Hematopoietic multipotent progenitor cell treated with erythropoietin and hydrocortisone succinate and interleukin-3 and kit ligand, for 8 days (in vitro differentiated cells): ENCODE results near the gene SLC34A3.
A peak's percentile ranks its signal among the peaks of the same experiment; 100 is the strongest.

ENCODE experiments used
- DNase-seq: peaks from one replicate; pipeline ENCODE4 v3.0.0-alpha.2; 2015

Gene SLC34A3

DNA sequence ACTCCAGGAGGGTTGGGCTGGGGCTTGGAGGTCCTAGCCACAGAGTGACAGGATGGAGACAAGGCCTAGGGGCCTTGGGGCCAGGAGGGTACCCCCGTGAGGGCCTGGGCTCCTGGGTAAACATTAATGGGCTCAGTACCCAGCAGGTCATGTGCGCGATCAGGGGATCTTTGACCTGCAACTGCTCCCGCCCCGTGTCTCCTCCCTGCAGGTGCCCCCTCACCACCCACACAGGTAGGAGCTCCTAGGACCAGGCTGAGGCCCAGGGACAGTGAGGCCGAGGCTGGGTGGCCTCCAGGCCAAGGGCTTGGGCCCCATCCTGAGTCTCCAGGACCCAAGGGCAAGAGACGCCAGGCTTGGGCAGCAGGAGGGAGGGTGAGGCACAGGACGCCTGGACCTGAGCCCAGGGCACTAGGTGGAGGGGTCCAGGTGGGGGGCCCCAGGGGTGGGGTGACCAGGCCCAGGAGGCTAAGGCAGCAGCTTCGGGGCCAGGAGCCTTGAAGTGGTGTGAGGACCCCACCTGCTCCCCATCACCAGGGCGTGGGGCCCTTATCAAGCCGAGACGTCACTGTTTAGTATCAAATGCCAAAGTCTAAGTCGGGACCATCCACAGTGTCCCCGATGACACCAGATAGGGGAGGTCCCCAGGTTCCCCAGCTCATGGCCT is at the start of gene SLC34A3:
Gene SLC34A3 (plus strand): TSS at position 197 of the 667 bp plus-strand sequence. CDS start 802 bp downstream, outside the sequence.
- DNase-seq, result no peak

DNA sequence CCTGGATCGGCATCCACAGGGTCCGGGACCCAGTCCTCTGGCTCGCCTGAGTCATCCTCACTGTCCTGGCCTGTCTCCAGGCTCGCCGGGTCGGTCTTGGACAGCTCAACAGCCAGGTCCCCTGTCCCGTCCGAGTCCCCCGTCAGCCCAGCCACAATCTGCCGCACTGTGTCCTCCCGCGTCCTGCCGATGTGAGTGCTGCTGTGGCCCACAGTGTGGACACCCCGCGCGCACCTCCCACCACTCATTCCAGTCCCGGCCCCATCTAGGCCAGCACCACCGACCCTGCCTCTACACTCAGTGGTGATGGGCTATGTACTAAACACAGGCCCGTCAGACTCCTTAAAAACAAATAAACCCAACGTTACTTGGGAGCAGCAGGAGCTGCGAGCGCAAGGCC is 49.0 kb upstream of the SLC34A3 start:
- no peak for DNase-seq

DNA sequence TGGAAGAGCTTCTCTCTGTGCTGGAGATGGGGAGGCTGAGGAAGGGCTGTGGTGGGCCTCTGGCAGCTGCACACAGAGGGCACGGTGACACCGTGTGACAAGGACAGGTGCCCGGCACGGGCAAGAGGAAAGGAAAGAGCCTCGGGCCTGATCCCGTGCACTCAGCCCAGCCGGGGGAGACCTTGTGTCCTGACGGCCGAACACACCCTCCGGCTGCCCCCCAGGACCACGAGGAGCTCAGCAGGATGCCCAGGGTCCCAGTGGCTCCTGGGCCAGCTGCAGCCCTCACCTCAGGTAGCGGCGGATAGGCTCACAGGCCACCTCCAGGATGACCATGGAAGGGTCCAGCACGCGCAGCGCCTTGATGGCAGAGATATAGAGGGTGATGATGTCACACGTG is 47.9 kb upstream of the SLC34A3 start:
- no peak for DNase-seq

DNA sequence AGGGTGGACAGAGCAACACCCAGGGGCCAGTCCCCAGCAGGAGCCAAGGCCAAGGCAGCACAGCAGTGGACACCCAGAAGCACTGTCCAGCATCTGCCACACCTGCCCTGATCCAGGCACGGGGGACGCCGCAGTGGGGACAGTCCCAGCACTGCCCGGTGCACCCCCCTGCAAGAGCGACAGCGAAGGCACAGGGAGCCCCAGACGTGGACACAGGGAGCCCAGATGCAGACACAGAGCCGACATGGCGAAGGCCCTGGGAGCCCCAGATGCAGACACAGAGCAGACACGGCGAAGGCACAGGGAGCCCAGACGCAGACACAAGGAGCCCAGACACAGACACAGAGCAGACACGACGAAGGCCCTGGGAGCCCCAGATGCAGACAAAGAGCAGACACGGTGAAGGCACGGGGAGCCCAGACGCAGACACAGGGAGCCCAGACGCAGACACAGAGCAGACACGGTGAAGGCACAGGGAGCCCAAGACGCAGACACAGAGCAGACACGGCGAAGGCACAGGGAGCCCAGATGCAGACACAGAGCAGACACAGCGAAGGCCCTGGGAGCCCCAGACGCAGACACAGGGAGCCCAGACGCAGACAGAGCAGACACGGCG is 46.6 kb upstream of the SLC34A3 start:
- no peak for DNase-seq

DNA sequence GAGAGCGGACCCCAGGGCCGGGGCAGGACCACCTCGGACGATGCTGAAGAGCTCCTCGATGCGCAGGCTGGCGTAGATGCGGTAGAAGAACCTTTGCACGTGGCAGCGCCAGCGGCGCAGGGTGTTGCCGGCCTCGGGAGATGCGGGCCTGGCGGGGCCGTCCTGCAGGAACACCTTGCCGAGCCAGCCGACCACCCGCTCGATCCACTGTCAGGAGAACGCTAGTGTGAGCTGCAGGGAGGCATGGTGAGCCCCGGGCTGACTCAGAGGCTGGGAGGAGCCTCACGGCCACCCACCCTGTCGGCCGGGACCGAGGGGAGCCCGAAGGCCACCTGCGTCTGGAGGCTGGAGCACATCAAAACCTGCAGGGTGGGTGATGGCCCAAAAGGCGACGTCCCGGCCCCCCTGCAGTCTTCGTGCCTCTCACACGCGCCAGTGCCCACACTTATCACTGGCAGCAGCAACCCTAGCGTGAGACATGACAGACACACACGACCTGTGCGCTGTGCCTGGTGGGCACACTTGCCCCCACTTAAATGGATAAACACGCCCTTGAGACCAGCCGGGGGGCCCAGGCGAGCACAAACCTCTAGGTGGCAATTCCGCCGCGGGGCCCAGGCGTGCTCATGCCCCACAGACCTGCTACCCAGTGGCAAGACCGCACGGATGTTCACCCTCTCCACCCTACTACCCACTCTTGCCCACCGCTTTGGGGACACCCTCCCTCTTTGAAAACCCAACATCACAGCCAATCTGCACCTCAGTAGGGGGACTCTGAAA is 45.6 kb upstream of the SLC34A3 start:
- no peak for DNase-seq

DNA sequence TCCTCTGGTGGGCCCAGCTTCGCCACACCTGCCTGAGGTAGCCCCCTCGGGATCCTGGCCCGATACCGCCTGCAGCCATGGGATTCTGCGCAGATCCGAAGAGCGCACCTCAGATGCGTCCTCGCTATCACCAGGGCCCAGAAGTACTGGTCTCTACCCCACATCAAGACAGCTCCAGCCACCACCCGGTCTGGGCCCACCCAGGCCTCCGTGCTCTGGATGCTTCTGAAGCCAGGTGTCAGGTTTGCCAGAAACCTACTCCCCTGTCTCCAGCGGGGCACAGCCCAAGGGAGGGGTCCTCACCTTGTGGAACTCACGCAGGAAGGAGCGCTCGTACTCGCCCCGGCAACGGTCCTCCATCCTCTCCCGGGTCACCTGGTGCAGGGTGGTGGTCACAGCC is 44.8 kb upstream of the SLC34A3 start:
- DNase-seq, result no peak

DNA sequence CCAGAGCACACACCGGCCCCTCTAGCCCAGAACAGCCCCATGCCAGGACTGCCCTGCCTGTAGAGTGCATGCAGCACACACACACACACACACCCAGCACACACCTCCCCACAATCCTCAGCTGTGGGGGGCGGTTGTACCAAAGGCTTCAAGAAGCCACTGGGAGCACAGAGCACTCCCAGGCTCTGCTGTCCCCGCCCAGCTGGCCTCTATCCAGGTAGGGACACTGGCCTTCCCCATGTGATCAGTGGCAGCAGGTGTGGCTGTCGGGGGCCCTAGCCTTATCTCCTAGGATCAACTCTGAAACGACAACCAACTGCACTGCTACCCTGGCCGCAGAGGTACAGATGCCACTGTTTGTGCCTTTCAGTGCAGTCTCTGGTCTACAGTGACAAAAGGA is 44.3 kb upstream of the SLC34A3 start:
- DNase-seq, result peak; percentile 59

DNA sequence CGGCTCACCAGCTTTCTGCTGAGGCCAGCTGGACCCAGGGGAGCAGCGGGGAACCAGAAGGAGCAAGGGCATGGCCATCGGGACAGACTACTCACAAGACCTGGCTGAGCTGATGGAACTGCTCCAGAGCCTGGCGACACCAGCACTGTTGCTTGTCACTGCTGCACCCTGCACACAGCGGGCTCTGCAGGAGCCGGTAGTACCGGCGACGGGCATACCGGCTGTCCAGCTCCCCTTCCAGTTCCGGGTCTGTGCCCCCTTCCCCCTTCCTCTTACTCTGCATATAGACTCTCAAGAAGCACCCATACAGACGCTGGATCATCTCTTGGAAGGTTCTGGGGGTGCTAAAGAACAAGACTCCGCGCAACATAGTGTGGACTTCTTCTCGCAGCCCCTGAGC is 43.3 kb upstream of the SLC34A3 start:
- DNase-seq, result no peak

DNA sequence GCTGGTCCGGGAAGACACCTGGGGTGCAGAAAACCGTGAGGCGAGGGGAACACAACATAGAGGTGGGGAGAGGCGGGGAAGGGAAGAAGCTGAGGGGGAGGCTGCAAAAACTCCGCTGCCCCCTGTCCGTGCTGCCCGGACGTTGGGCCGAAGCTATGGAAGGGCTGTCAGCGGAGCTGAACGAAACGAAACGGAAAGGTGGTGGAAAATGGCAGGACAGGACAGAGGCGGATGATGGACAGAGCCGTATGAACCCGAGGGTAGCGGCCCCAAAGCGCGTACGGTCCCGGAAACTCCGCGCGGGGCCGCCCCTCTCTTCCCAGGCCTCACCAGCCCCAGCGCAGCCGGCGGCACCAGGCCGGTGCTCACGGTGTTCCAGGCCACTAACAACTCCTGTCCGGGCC is 42.6 kb upstream of the SLC34A3 start:
- DNase-seq, result no peak

DNA sequence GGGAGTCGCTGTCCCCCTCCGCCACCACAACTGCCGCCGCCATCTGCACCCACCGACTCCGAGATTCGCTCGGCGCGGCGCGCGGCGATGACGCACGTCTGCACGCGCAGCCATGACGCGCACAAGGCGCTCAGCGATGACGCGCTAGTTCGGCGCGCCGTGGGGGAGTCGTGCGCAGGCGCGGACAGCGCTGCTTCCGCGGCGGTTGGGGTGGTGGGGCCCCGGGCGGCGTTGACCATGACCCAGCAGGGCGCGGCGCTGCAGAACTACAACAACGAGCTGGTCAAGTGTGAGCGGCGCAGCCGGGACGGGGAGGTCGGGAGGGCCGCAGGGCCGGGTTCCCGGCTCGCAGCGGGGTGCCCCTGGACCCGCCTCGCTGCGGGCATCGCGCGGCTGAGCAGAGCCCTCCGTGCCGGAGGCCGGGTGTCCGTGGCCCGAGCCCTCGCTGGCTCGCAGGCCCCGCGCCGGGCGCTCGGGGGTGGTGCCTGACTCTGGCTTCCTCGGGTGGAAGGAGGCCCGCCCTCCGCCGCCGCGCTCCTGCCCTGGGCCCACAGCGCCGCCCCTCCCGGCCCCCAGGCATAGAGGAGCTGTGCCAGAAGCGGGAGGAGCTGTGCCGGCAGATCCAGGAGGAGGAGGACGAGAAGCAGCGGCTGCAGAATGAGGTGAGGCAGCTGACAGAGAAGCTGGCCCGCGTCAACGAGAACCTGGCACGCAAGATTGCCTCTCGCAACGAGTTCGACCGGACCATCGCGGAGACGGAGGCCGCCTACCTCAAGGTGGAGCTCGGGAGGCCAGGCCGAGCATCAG is 42.0 kb upstream of the SLC34A3 start, which contains the start of the genes ANAPC2 and SSNA1:
Gene ANAPC2 (minus strand): TSS at position 71 of the 807 bp plus-strand sequence. CDS start 28 bp downstream, at position 43.
Gene SSNA1 (plus strand): TSS at position 187 of the 807 bp plus-strand sequence. CDS start 51 bp downstream, at position 238.
- DNase-seq, result peak; percentile 92

DNA sequence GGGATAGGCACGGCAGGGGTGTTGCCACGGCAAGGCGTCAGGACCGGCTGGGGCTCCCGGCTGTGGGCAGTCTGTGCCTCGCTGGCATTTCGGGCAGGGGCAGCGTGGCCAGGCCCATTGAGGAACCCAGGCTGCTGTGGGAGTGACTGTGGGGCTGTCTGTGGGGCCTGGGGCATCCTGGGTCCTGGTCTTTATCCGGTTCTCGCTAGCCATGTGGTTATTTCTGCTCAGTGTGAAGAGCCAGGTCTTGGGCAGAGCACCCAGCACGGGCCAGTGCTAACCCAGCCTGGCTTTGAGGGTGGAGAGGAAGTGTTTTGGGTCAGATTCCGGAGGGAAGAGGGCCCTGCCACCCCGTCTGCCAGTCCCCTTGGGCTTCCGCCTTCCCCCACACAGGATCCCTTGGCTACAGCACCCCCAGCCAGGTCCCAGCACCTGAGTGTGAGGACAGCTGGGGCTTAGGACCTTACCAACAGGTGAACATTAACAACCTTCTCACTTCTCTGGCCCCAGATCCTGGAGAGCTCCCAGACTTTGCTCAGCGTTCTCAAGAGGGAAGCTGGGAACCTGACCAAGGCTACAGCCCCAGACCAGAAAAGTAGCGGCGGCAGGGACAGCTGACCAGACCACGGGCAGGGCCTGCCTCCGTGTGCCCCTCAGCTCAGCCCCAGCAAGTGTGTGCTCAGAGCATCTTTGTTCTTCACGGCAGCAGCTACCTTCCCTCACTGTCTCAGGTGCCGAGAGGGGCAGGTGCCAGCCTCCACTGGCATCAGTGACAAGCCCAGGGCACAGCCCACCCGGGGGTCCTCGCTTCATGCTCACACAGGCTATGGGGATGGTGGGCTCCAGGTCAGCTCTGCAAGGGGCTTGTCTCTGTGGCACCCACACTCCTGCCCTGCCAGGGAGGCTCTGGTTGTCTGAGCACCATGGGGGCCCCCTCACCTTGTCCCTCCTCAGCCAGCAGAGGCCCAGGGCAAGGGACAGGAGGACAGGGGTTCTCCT is 41.1 kb upstream of the SLC34A3 start:
- no peak for DNase-seq

DNA sequence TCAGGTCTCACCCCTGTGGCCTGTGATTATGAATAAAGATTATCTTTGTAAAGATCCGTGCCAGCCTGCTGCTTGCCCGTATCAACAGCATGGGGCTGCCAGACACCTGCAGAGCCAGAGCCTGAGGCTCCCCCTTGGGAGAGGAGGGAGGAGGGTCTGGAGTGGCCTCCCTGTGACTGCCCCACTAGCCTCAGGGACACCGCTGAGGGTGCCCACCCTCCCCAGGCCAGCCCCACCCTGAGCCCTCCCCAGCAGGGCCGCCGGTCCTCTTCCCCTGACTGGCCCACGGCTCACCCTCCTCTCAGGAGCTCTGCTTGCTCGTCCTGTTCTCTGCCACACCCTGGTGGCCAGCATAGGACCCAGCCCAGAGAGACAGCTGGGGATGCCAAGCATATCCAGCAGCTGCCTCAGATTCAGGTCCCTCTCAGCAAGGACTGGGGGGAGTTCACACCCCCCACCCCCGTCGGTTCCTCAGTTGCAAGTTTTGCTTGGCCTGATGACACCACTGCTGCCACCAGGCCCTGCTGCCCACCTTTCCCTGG is 40.3 kb upstream of the SLC34A3 start:
- no peak for DNase-seq

DNA sequence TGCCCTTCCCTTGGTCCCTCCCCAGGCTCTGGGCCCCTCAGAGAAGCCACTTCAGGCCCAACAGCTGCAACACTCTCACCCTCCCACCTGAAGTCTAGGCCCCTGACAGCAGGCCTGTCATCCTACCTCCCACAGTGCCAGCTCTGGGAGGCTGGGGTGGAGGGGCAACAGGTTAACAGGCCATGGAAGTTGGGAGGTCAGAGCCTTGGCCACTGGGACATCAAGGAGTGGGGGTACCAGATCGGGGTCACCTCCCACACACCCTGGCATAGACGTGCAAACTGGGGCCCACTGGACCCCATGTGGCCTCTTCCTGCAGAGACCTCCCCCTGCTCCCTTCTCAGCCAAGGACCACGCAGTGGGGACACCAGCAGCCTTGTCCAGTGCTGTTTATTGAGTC is 39.5 kb upstream of the SLC34A3 start:
- no peak for DNase-seq

DNA sequence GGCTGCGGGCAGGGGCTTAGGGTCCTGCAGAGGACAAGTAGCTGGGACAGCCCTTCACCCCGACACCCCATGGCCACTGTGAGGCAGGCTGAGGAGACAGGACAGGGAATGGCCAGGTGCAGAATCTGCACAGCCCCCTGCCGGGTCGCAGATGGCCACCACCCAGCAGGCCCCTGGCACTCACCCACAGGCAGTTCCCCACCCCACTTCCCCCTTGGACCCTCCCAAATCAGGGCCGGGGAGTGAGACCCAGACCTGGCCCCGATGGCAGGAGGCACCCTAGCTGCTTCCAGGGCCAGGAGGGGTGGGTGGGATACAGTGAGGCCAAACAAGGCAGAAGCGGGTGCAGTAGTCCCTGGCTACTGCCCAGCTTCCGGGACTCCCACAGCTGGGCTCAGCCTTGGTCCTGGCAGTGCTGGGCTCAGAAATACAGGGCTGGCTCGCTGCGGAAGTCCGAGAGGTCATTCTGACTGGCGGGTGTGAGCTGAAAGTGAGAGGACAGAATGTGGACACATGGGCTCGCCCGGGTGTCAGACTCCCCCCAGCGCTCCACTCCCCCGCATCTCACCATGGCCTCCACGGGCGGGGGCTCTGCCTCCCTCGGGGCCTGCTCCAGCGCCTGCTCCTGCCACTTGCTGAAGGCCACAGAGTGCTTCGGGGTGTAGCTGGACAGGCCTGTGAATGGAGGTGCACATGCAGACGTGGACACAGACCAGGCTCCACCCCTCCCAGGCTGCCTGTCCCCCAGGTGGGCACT is 38.8 kb upstream of the SLC34A3 start:
- no peak for DNase-seq

DNA sequence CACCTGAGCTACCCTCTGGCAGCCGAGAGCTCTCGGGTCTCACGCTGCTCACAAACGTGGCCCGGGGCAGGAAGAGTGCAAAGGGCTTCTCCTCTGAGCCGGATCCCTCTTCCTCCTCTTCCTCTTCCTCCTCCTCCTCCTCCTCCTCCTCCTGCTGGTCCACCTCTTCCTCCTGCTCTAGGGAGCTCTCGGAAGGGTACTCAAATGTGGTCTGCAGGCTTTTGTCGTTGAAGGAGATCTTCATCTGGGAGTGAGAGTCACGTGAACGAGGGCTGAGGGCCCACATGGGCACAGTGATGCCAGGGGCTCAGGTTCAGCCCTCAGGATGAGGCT is 38.3 kb upstream of the SLC34A3 start:
- no peak for DNase-seq

DNA sequence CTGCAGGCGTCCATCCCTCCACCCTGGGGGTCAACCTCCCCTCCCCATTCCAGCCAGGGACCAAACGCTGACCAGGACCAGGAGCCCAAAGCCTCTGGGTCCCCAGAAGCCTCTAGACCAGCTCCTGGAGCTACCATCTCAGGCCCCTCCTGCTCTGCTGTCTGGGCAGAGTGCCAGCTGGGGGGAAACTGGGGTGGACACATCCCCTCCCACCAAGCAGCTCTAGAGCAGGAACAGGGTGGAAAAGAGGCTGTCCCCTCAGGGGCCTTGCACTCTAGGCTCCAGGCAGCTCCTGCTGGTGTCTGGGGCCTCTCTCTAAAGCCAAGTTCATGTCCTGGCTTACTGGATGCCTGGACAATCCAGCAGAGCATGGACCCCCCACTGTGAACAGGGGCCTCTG is 37.8 kb upstream of the SLC34A3 start:
- no peak for DNase-seq

DNA sequence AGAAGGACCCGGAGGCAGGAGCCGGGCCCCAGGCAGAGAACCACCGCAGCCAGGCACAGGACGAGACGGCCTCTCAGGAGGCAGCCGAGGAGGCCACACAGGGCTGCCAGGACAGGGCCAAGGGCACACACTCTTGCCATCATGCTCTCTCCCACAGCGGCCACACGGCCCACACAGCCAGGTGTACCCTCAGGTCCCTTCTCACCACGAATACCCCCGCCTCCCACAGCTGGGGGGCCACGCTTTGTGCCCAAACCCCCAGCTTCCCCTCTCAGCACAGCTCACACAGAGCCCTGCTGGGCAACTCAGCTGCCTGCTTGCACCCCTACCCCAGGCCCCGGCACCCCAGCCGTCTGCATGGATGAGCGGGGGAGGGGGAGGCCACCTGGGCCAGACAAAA is 36.9 kb upstream of the SLC34A3 start:
- no peak for DNase-seq

DNA sequence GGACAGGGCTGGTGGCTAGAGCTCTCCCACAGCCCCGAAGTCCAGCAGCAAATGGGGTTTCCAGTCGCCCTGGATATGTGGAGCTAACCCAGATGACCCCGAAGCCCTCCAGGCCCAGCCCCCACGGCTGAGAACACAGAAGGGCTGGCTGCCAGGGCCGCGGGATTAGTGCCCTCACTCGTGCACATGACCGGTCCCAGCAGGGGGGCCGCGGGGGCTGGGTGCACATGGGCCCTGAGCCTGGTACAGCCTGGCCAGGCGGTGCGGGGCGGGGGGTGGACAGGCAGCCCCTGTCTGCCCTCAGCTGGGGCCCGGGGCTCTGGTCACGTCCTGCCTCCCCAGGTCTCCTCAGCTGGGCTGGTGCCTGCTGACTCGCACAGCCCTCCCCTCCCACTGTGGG is 36.3 kb upstream of the SLC34A3 start:
- DNase-seq, result no peak

DNA sequence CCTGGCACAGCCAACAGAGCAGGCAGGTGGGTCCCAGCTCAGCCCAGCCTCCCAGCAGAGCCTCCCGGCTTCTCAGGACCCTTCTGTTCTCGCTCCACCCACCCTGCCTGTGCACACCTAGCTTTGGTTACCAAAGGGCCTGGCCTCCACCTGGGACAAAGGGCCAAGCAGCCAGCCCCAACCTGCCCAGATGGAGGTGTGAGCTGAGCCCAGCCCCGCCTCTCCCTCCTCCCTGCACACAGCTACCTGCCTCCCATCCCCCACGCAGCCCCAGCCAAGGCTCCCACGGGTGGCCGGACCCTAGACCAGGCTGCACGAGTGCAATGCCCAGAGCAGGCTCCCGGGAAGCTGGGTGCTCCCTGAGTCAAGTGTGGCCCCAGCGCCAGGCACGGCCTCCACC is 35.8 kb upstream of the SLC34A3 start:
- no peak for DNase-seq

DNA sequence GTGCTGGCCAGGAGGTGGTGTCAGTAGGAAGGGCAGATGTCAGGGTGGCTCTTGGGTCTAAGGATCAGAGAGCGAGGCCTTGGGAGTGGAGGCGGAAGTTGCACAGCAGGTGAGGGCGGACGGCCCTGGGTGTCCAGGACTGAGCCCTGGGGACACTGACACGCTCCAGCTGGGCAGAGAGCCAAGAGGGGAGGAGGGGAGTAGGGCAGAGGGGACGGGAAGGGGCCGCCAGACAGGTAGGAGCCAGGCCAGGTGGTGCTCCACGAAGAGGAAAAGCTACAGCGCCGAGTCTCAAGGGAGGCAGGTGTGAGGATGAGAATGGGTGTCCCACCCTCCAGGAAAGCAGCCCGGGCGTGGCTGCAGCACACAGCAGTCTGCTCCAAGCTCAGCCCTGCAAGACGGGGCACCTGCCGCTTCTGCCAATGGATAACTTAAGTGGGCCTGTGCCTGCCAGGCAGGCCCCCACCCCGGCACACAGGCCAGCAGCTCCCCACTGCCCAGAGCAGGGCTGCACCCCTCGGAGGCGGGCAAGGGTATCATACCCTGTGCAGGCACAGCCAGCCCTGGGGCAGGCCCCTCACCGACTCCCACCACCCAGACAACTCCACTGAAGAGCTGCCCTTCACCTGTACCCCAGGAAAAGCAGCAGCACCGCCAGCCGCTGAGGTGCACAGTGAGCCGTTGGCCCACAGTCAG is 35.0 kb upstream of the SLC34A3 start:
- DNase-seq, result no peak
